Measurements from ENCODE around the gene CPA1. TPM values are rescaled to one million over a fixed set of nuclear protein-coding genes. Genes with fewer than 3 reads are reported as not detected.
"Not testable (repeated sequence)": the region's sequence is repeated elsewhere in the genome, so short reads cannot be mapped to it uniquely, and the experiment has no call there.

CPA1 gene
- total RNA-seq, 1 donor from 2014 or later: not detected

GRCh38 chr7:130369831-130370550 lies 10.3 kb upstream of the CPA1 start:
- Mint-ChIP-seq H3K27ac (ENCODE audit: unreplicated experiment) (no peak overlapping the region), H3K36me3 (ENCODE audit: low read depth, unreplicated experiment) (no peaks in the 10 kb centered on the region), H3K9me3 (ENCODE audit: unreplicated experiment) (no peaks in the 10 kb centered on the region), H3K27me3 (ENCODE audit: unreplicated experiment) (peaks cover 3% of the 10 kb centered on the region), H3K4me3 (ENCODE audit: unreplicated experiment) (no peak overlapping the region), H3K4me1 (ENCODE audit: unreplicated experiment) (peaks cover 16% of the 10 kb centered on the region)
- no peak for DNase-seq (ENCODE audit: low spot score)
- TF ChIP-seq CTCF (IDR thresholded peaks at IDR 0.05; ENCODE audit: unreplicated experiment): no peak

GRCh38 chr7:130371046-130371445 lies 9.2 kb upstream of the CPA1 start:
- peaks cover 3% of the 10 kb centered on the region for H3K27me3 Mint-ChIP-seq (ENCODE audit: unreplicated experiment)
- no peak for DNase-seq (ENCODE audit: low spot score)
- peaks cover under 1% of the 10 kb centered on the region for H3K36me3 Mint-ChIP-seq (ENCODE audit: low read depth, unreplicated experiment)
- H3K27ac Mint-ChIP-seq (ENCODE audit: unreplicated experiment): no peak overlapping the region
- H3K4me1 Mint-ChIP-seq (ENCODE audit: unreplicated experiment): peaks cover 16% of the 10 kb centered on the region
- H3K4me3 Mint-ChIP-seq (ENCODE audit: unreplicated experiment): no peak overlapping the region
- no peaks in the 10 kb centered on the region for H3K9me3 Mint-ChIP-seq (ENCODE audit: unreplicated experiment)
- TF ChIP-seq CTCF (IDR thresholded peaks at IDR 0.05; ENCODE audit: unreplicated experiment): no peak

GRCh38 chr7:130372402-130373165 lies 7.7 kb upstream of the CPA1 start:
- Mint-ChIP-seq H3K36me3 (ENCODE audit: low read depth, unreplicated experiment) (peaks cover 7% of the 10 kb centered on the region), H3K4me1 (ENCODE audit: unreplicated experiment) (peaks cover 16% of the 10 kb centered on the region), H3K9me3 (ENCODE audit: unreplicated experiment) (no peaks in the 10 kb centered on the region), H3K27me3 (ENCODE audit: unreplicated experiment) (peaks cover 3% of the 10 kb centered on the region), H3K4me3 (ENCODE audit: unreplicated experiment) (no peak overlapping the region), H3K27ac (ENCODE audit: unreplicated experiment) (no peak overlapping the region)
- no peak for TF ChIP-seq CTCF (IDR thresholded peaks at IDR 0.05; ENCODE audit: unreplicated experiment)
- no peak for DNase-seq (ENCODE audit: low spot score)

GRCh38 chr7:130374507-130374906 lies 5.8 kb upstream of the CPA1 start:
- Mint-ChIP-seq H3K36me3 (ENCODE audit: low read depth, unreplicated experiment) (peaks cover 7% of the 10 kb centered on the region), H3K4me1 (ENCODE audit: unreplicated experiment) (peaks cover 9% of the 10 kb centered on the region), H3K4me3 (ENCODE audit: unreplicated experiment) (no peak overlapping the region), H3K27ac (ENCODE audit: unreplicated experiment) (no peak overlapping the region), H3K27me3 (ENCODE audit: unreplicated experiment) (peaks cover 9% of the 10 kb centered on the region), H3K9me3 (ENCODE audit: unreplicated experiment) (no peaks in the 10 kb centered on the region)
- TF ChIP-seq CTCF (IDR thresholded peaks at IDR 0.05; ENCODE audit: unreplicated experiment): no peak
- no peak for DNase-seq (ENCODE audit: low spot score)

- not testable (repeated sequence) for DNase-seq (ENCODE audit: low spot score)
Observed at GRCh38 chr7:130376461-130376860, 3.8 kb upstream of the CPA1 start.

More at GRCh38 chr7:130376461-130376860, 3.8 kb upstream of the CPA1 start:
- H3K9me3 Mint-ChIP-seq (ENCODE audit: unreplicated experiment); H3K27ac Mint-ChIP-seq (ENCODE audit: unreplicated experiment); H3K36me3 Mint-ChIP-seq (ENCODE audit: low read depth, unreplicated experiment); H3K4me1 Mint-ChIP-seq (ENCODE audit: unreplicated experiment); H3K27me3 Mint-ChIP-seq (ENCODE audit: unreplicated experiment): not testable (repeated sequence)
- peak overlapping the region; percentile 17 for H3K4me3 Mint-ChIP-seq (ENCODE audit: unreplicated experiment)
